Neural progenitor cell (in vitro differentiated cells): Measurements from ENCODE around the gene CCDC201. TPM values are rescaled to one million over a fixed set of nuclear protein-coding genes. Genes with fewer than 3 reads are reported as not detected.

Experiments
- DNase-seq: peaks from one replicate; pipeline ENCODE4 v3.0.0-alpha.2; 2016; ENCODE audit warnings: low spot score
- H2AFZ ChIP-seq: fragments of 200-600 bp; sonication (generic); replicated peaks from 2 replicates; pipeline ENCODE4 v1.6.1; 2016; ENCODE audit warnings: antibody characterized with exemption
- H3F3A ChIP-seq: fragments of 200-600 bp; sonication (generic); 2 replicates; pipeline ENCODE4 v1.6.1; 2016; ENCODE audit warnings: antibody characterized with exemption, low read depth
- H3K27ac ChIP-seq: fragments of 200-600 bp; sonication (generic); 2 replicates; pipeline ENCODE4 v1.5.1; 2016; ENCODE audit warnings: mild to moderate bottlenecking
- H3K27me3 ChIP-seq: fragments of 200-600 bp; sonication (generic); 2 replicates; pipeline ENCODE4 v1.6.1; 2016; ENCODE audit warnings: mild to moderate bottlenecking, moderate library complexity
- H3K36me3 ChIP-seq: fragments of 200-600 bp; sonication (generic); 2 replicates; pipeline ENCODE4 v1.5.1; 2016
- H3K4me1 ChIP-seq: fragments of 200-600 bp; sonication (generic); 2 replicates; pipeline ENCODE4 v1.6.1; 2016; ENCODE audit warnings: mixed run types
- H3K4me2 ChIP-seq: fragments of 200-600 bp; sonication (generic); 2 replicates; pipeline ENCODE4 v1.6.1; 2016
- H3K4me3 ChIP-seq: fragments of 200-600 bp; sonication (generic); 2 replicates; pipeline ENCODE4 v1.5.1; 2016
- H3K79me2 ChIP-seq: fragments of 200-600 bp; sonication (generic); 2 replicates; pipeline ENCODE4 v1.6.1; 2016; ENCODE audit warnings: low read depth
- H3K9ac ChIP-seq: fragments of 200-600 bp; sonication (generic); 2 replicates; pipeline ENCODE4 v1.6.1; 2016
- H3K9me3 ChIP-seq: fragments of 200-600 bp; sonication (generic); 2 replicates; pipeline ENCODE4 v1.5.1; 2016; ENCODE audit warnings: low read depth
- H4K20me1 ChIP-seq: fragments of 200-600 bp; sonication (generic); 2 replicates; pipeline ENCODE4 v1.6.1; 2016; ENCODE audit warnings: low read depth
- H3K27ac Mint-ChIP-seq: 3 replicates; pipeline ENCODE4 v1.8.0; 2021; ENCODE audit warnings: mixed read lengths
- H3K27me3 Mint-ChIP-seq: 2 replicates; pipeline ENCODE4 v1.8.0; 2022; ENCODE audit warnings: low read depth, mild to moderate bottlenecking, inconsistent platforms, moderate library complexity, mixed read lengths; ENCODE audit not compliant: insufficient read depth
- H3K36me3 Mint-ChIP-seq: 3 replicates; pipeline ENCODE4 v1.8.0; 2021; ENCODE audit warnings: mixed read lengths
- H3K4me1 Mint-ChIP-seq: 3 replicates; pipeline ENCODE4 v1.8.0; 2021; ENCODE audit warnings: mixed read lengths
- H3K4me3 Mint-ChIP-seq: 3 replicates; pipeline ENCODE4 v1.8.0; 2021; ENCODE audit warnings: mild to moderate bottlenecking, moderate library complexity, mixed read lengths
- H3K9me3 Mint-ChIP-seq: 3 replicates; pipeline ENCODE4 v1.8.0; 2020; ENCODE audit warnings: mixed read lengths
- CTCF ChIP-seq: fragments of 200-600 bp; sonication (generic); IDR thresholded peaks from 2 replicates; pipeline ENCODE4 v1.5.1; 2017; ENCODE audit warnings: antibody characterized with exemption, mild to moderate bottlenecking
- EZH2 ChIP-seq: fragments of 200-600 bp; sonication (generic); IDR thresholded peaks from 2 replicates; pipeline ENCODE4 v1.6.1; 2017; ENCODE audit warnings: antibody characterized with exemption, mild to moderate bottlenecking, moderate library complexity
- EZH2phosphoT487 ChIP-seq: fragments of 200-600 bp; sonication (generic); IDR thresholded peaks from 2 replicates; pipeline ENCODE4 v1.6.1; 2017; ENCODE audit warnings: antibody characterized with exemption
- total RNA-seq: library from RNA; depleted of rRNA; stranded (reverse); fragments of >200 nt; gene quantifications from 2 replicates; pipeline ENCODE4 v1.2.3, GENCODE V29; 2015; ENCODE audit warnings: low replicate concordance

The CCDC201 gene
- not detected in 2 replicates for total RNA-seq

GRCh38 chr7:45873035-45873354 lies at the start of gene CCDC201:
CCDC201 (minus strand) TSS chr7:45873082; CDS start chr7:45873007, 75 bp downstream.
- Histone ChIP-seq H3K4me2 (no peak within 1 kb of the TSS), H3F3A (no peaks in the 10 kb centered on the region), H3K27ac (no peak within 1 kb of the TSS), H3K36me3 (no peaks in the 10 kb centered on the region), H4K20me1 (no peaks in the 10 kb centered on the region), H3K4me3 (no peak within 1 kb of the TSS), H3K79me2 (no peaks in the 10 kb centered on the region), H3K27me3 (no peaks in the 10 kb centered on the region), H3K9me3 (no peaks in the 10 kb centered on the region), H3K9ac (no peak within 1 kb of the TSS), H2AFZ (no peak within 1 kb of the TSS), H3K4me1 (no peaks in the 10 kb centered on the region)
- no peak for DNase-seq
- no peaks in the 10 kb centered on the region for H3K36me3 Mint-ChIP-seq
- peaks cover 2% of the 10 kb centered on the region for H3K27me3 Mint-ChIP-seq
- no peaks in the 10 kb centered on the region for H3K9me3 Mint-ChIP-seq
- H3K27ac Mint-ChIP-seq = no peak within 1 kb of the TSS
- H3K4me3 Mint-ChIP-seq = no peak within 1 kb of the TSS
- no peaks in the 10 kb centered on the region for H3K4me1 Mint-ChIP-seq
- no peak for TF ChIP-seq CTCF
- no peak for TF ChIP-seq EZH2phosphoT487
- TF ChIP-seq EZH2 = no peak

GRCh38 chr7:45921699-45922519 lies 49.0 kb upstream of the CCDC201 start:
- H2AFZ ChIP-seq = peak overlapping the region; percentile 87
- peaks cover 17% of the 10 kb centered on the region for H3F3A ChIP-seq
- Mint-ChIP-seq H3K9me3 (no peaks in the 10 kb centered on the region), H3K27me3 (peaks cover 47% of the 10 kb centered on the region), H3K4me3 (peak overlapping the region; percentile 85), H3K4me1 (peaks cover 26% of the 10 kb centered on the region), H3K36me3 (no peaks in the 10 kb centered on the region), H3K27ac (no peak overlapping the region)
- peak; percentile 88 for DNase-seq
- H3K36me3 ChIP-seq = no peaks in the 10 kb centered on the region
- H3K9me3 ChIP-seq = no peaks in the 10 kb centered on the region
- H3K4me3 ChIP-seq = peak overlapping the region; percentile 61
- no peaks in the 10 kb centered on the region for H3K79me2 ChIP-seq
- H3K9ac ChIP-seq = no peak overlapping the region
- no peak overlapping the region for H3K27ac ChIP-seq
- H3K27me3 ChIP-seq = peaks cover 56% of the 10 kb centered on the region
- peaks cover 20% of the 10 kb centered on the region for H3K4me1 ChIP-seq
- TF ChIP-seq EZH2 = peak; percentile 84
- TF ChIP-seq CTCF = peak; percentile 99
- peak; percentile 77 for TF ChIP-seq EZH2phosphoT487
- peak overlapping the region; percentile 78 for H3K4me2 ChIP-seq
- peaks cover 19% of the 10 kb centered on the region for H4K20me1 ChIP-seq

GRCh38 chr7:45921381-45921698 lies 48.5 kb upstream of the CCDC201 start:
- no peak overlapping the region for H3K9ac ChIP-seq
- peaks cover 56% of the 10 kb centered on the region for H3K27me3 ChIP-seq

More at GRCh38 chr7:45921381-45921698, 48.5 kb upstream of the CCDC201 start:
- Mint-ChIP-seq H3K9me3 (no peaks in the 10 kb centered on the region), H3K36me3 (no peaks in the 10 kb centered on the region), H3K27ac (no peak overlapping the region), H3K27me3 (peaks cover 47% of the 10 kb centered on the region), H3K4me1 (peaks cover 26% of the 10 kb centered on the region), H3K4me3 (peak overlapping the region; percentile 85)
- Histone ChIP-seq H3K27ac (no peak overlapping the region), H3K9me3 (no peaks in the 10 kb centered on the region), H2AFZ (peak overlapping the region; percentile 87), H3F3A (peaks cover 17% of the 10 kb centered on the region), H3K4me3 (peak overlapping the region; percentile 61), H3K79me2 (no peaks in the 10 kb centered on the region), H4K20me1 (peaks cover 19% of the 10 kb centered on the region), H3K36me3 (no peaks in the 10 kb centered on the region), H3K4me1 (peaks cover 20% of the 10 kb centered on the region), H3K4me2 (peak overlapping the region; percentile 78)
- DNase-seq = no peak
- no peak for TF ChIP-seq EZH2phosphoT487
- no peak for TF ChIP-seq EZH2
- no peak for TF ChIP-seq CTCF
